ENCODE results near the gene ELMOD3. TPM values are rescaled to one million over a fixed set of nuclear protein-coding genes. Genes with fewer than 3 reads are reported as not detected.

The ELMOD3 gene
- polyA plus RNA-seq, 1 donor = 29.0 TPM

DNA sequence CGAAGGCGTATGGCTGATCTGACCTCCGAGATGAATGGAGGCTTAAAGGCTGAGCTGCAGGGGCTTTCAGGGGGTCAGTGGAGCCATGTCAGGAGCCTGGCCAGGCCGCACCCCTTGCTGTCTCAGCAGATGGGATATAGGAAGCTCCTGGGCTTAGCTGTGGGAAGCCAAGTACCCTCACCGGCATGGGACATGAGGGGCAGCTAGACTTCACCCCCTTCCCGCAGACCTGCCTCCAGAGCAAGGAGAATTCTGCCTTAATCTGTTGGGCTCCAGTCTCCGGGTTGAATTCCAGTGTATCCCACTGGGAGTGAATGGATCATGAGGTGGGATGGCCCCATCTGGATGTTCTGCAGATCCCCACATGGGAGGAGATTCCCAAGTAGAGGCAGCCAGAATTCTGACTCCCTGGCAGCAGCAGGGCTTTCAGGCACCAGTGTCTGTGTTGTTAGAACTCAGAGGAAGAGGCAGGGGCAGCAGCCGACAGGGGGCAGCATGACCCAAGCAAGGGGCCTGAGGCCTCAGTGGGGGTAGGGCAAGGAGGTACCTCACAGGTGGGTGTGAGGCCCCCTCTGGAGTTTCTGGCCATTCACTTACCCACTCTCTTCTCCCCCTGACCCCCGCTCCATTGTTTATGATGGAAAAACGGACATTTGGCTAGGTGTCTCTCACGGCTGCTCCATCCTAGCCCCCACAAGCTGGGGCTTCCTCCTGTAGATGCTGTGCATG, 36.5 kb downstream of the ELMOD3 start:
- peaks cover 59% of the 10 kb centered on the region for H3K36me3 ChIP-seq (ENCODE audit: control insufficient read depth, insufficient read depth, low read length)
- no peak overlapping the region for H3K4me3 ChIP-seq (ENCODE audit: low read length)
- H3K27me3 ChIP-seq (ENCODE audit: control insufficient read depth, insufficient read depth, low read length) = no peaks in the 10 kb centered on the region
- DNase-seq = peak in 1 of 2 donors; percentile 37
- H3K4me1 ChIP-seq (ENCODE audit: control insufficient read depth, insufficient read depth, low read length) = no peaks in the 10 kb centered on the region
- H3K27ac ChIP-seq (ENCODE audit: low read length) = no peak overlapping the region
- no CpG with 5 or more reads among the region's 11 CpGs for WGBS (ENCODE audit: insufficient coverage, low lambda C conversion rate)
- H3K9me3 ChIP-seq (ENCODE audit: control insufficient read depth, low read depth, low read length) = no peaks in the 10 kb centered on the region

DNA sequence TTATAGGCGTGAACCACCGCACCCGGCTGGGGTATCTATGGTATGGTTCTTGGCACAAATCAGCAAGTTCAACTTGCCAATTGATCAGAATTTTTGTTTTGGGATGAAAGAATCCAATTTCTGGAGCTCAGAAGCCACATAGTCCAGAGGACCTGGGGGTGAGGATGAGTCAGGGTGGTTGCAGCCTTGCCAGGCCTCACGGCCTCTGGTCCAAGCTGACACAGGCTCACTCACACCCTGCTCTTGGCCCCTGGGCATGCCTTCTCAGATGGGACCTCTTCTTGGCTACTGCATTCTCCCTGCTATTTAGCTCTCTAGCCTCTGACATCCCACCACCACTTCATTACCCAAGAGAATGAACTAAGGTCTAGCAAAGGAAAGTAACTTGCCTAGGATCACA, 39.3 kb downstream of the ELMOD3 start:
- H3K4me3 ChIP-seq (ENCODE audit: low read length) = no peak overlapping the region
- H3K27ac ChIP-seq (ENCODE audit: low read length) = no peak overlapping the region
- no CpG with 5 or more reads among the region's 4 CpGs for WGBS (ENCODE audit: insufficient coverage, low lambda C conversion rate)
- H3K4me1 ChIP-seq (ENCODE audit: control insufficient read depth, insufficient read depth, low read length) = peaks cover 2% of the 10 kb centered on the region
- H3K9me3 ChIP-seq (ENCODE audit: control insufficient read depth, low read depth, low read length) = no peaks in the 10 kb centered on the region
- no peak for DNase-seq
- H3K27me3 ChIP-seq (ENCODE audit: control insufficient read depth, insufficient read depth, low read length) = no peaks in the 10 kb centered on the region
- peaks cover 49% of the 10 kb centered on the region for H3K36me3 ChIP-seq (ENCODE audit: control insufficient read depth, insufficient read depth, low read length)

DNA sequence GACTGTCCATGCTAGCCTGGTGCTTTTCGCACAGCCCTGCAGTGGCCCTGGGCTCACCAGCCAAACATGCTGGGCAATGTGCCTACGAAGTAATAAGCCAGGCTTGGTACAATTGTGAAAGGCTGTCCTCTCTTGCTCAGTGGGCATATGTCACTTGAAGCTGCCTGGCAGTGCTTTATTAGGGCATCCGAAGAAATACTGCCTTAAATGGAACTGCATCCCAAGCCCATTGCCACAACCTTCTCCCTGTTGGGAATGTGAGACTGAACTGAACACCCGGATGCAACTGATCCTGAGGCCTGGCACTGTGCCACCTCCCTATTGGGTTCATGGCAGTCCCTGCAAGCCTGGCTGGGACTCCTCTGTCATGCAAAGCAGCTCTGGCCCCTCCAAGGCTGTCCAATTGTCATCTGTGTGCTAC, 39.7 kb downstream of the ELMOD3 start:
- Histone ChIP-seq H3K4me3 (ENCODE audit: low read length) (no peak overlapping the region), H3K27me3 (ENCODE audit: control insufficient read depth, insufficient read depth, low read length) (no peaks in the 10 kb centered on the region), H3K36me3 (ENCODE audit: control insufficient read depth, insufficient read depth, low read length) (peaks cover 52% of the 10 kb centered on the region), H3K4me1 (ENCODE audit: control insufficient read depth, insufficient read depth, low read length) (peaks cover 2% of the 10 kb centered on the region), H3K27ac (ENCODE audit: low read length) (no peak overlapping the region), H3K9me3 (ENCODE audit: control insufficient read depth, low read depth, low read length) (no peaks in the 10 kb centered on the region)
- no peak for DNase-seq
- WGBS (ENCODE audit: insufficient coverage, low lambda C conversion rate) = no CpG with 5 or more reads among the region's 4 CpGs

DNA sequence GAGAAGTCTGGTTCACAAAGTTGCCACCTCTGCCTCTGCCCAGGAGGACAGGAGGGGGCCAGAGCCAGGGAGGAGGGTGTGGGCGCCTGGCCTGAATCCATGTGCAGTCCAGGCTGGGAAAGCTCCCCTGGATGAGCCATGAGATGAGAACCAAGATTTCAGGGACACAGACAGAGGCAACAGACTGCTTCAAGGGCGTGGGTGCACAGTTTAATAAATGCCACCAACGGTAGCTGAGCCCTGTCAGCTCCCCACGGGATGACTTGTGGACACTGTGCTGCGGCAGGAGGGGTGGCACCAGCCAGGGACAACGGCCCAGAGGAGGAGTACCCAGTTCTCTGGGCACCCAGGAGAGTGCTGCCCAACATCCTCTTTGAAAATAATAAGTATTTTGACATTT, 40.4 kb downstream of the ELMOD3 start:
- Histone ChIP-seq H3K9me3 (ENCODE audit: control insufficient read depth, low read depth, low read length) (no peaks in the 10 kb centered on the region), H3K36me3 (ENCODE audit: control insufficient read depth, insufficient read depth, low read length) (peaks cover 46% of the 10 kb centered on the region), H3K27me3 (ENCODE audit: control insufficient read depth, insufficient read depth, low read length) (no peaks in the 10 kb centered on the region), H3K27ac (ENCODE audit: low read length) (no peak overlapping the region), H3K4me1 (ENCODE audit: control insufficient read depth, insufficient read depth, low read length) (peaks cover 2% of the 10 kb centered on the region), H3K4me3 (ENCODE audit: low read length) (no peak overlapping the region)
- no CpG with 5 or more reads among the region's 6 CpGs for WGBS (ENCODE audit: insufficient coverage, low lambda C conversion rate)
- no peak for DNase-seq

DNA sequence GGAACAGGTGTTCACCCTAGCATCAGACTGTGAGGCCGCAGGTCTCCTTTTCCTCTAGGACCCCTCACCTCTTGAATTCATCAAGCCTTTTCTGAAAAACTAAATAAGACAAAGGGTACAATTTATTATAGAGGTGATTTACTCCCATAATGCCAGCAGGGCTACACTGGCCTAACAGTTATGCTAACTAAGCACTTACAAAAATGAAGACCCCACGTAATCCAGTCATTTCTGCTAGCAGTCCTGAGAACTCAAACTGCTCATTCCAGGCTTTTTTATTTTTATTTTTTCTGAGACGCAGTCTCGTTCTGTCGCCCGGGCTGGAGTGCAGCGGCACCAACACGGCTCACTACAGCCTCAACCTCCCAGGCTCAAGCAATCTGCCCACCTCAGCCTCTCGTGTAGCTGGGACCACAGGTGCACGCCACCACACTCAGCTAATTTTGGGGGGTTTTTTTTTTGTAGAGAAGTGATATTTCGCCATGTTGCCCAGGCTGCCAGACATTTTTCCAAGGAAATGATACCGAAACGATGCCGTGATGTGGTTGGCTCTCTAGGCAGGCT, 41.4 kb downstream of the ELMOD3 start:
- Histone ChIP-seq H3K4me1 (ENCODE audit: control insufficient read depth, insufficient read depth, low read length) (peaks cover 2% of the 10 kb centered on the region), H3K27ac (ENCODE audit: low read length) (no peak overlapping the region), H3K4me3 (ENCODE audit: low read length) (no peak overlapping the region), H3K36me3 (ENCODE audit: control insufficient read depth, insufficient read depth, low read length) (peaks cover 36% of the 10 kb centered on the region), H3K27me3 (ENCODE audit: control insufficient read depth, insufficient read depth, low read length) (no peaks in the 10 kb centered on the region), H3K9me3 (ENCODE audit: control insufficient read depth, low read depth, low read length) (no peaks in the 10 kb centered on the region)
- 95% methylated on average over 7 of the region's 14 CpGs for WGBS (ENCODE audit: insufficient coverage, low lambda C conversion rate)
- DNase-seq = no peak

DNA sequence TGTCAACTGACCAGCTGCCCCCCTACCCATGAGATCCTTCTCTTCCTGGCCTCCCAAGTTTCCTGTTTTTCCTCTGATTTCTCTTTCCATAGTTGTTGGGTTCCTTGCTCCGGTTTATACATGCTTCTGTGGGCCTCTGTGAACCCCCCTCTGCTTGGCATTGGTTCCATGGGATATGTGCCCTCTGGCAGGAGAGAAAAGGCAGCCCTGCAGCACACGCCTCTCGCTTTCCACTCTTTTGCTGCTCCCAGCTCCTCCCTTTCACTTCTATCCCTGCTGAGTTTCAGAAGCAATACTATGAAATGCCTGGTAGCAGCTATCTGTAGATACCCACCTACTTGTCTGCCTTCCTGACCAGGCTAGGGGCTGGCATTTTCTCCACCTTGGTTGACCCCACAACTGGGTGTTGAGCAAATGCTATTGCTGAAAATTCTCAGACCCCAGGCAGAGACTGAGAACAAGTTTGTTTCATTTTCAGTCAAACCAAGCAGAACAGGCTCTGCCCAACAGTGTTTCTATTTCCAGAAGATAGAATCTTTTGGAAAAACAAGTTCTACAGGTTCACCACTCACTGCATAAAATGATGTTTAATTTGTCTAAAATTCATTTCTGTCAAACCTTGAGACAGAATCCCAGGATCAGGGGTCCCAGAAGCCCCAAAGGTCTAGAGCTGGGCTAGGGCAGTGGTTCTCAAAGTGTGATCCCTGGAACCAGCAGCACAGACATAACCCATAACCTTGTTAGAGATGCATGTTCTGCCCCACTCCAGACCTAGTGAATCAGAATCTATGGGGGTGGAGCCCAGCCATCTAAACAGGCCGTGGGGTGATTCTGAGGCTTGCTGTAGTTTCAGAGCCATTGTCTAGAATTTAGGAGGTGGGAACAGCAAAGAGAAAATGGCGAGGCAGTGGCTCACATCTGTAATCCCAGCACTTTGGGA, 42.2 kb downstream of the ELMOD3 start:
- Histone ChIP-seq H3K27ac (ENCODE audit: low read length) (no peak overlapping the region), H3K9me3 (ENCODE audit: control insufficient read depth, low read depth, low read length) (no peaks in the 10 kb centered on the region), H3K36me3 (ENCODE audit: control insufficient read depth, insufficient read depth, low read length) (peaks cover 33% of the 10 kb centered on the region), H3K27me3 (ENCODE audit: control insufficient read depth, insufficient read depth, low read length) (no peaks in the 10 kb centered on the region), H3K4me1 (ENCODE audit: control insufficient read depth, insufficient read depth, low read length) (peaks cover 2% of the 10 kb centered on the region), H3K4me3 (ENCODE audit: low read length) (no peak overlapping the region)
- 100% methylated on average over 1 of the region's 5 CpGs for WGBS (ENCODE audit: insufficient coverage, low lambda C conversion rate)
- peak in 1 of 2 donors; percentile 38 for DNase-seq

DNA sequence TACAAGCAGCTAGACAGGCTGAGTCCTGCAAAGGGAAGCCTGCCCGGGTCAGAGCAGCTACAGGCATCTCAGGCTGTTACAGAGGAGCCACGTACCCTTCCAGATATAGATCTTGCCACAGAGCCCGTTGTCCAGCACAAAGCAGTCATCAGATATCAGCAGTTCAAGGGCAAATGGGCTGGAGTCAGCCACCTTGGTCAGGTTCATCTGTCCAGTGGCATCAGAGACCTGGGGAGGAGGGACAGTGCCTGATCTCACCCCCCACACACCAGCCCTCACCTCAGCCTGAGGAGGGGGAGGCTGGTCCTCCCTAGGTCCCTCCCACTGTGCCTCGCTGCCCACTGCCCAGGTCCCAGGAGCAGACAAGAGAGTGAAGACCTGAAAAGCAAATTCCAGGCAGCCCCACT, 43.4 kb downstream of the ELMOD3 start:
- Histone ChIP-seq H3K27ac (ENCODE audit: low read length) (no peak overlapping the region), H3K9me3 (ENCODE audit: control insufficient read depth, low read depth, low read length) (no peaks in the 10 kb centered on the region), H3K4me3 (ENCODE audit: low read length) (no peak overlapping the region), H3K4me1 (ENCODE audit: control insufficient read depth, insufficient read depth, low read length) (peaks cover 2% of the 10 kb centered on the region), H3K36me3 (ENCODE audit: control insufficient read depth, insufficient read depth, low read length) (peaks cover 30% of the 10 kb centered on the region), H3K27me3 (ENCODE audit: control insufficient read depth, insufficient read depth, low read length) (no peaks in the 10 kb centered on the region)
- no CpG with 5 or more reads among the region's 4 CpGs for WGBS (ENCODE audit: insufficient coverage, low lambda C conversion rate)
- DNase-seq = no peak

DNA sequence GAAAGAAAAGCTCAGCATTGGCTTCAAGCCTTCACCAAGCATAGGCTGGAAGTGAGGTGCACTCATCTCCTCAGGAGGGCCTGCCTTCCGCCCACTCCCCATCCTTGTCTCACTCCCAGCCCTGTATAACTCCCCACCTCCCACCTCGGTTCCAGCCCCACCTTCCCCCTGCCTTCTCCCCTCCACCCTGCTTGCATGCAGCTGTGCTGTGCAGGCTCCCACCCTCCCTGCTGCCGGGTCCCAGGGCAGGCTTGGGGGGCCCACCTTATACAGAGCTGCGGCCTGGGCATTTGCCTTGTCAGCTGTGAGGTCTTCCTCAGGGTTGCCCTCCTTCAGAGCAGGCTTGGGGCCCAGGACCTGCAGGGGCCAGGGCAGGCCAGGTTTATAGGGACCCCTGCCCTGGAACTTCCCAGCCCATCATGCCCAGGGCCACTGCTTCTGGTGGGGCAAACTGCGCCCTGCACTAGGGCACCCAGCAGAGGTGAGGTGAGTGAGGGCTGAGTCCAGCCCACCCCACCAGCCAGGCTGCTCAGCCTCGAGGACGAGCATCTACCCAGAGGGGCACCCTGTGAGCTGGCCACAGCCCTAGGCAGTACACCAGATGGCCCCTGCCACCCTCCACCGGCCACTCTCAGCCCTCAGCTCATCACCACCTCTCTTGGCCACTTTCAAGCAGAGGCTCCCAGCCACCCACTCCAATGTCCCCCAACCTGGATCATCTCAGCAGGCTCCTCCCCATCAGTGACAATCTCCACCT, 44.0 kb downstream of the ELMOD3 start:
- H3K4me3 ChIP-seq (ENCODE audit: low read length) = no peak overlapping the region
- H3K4me1 ChIP-seq (ENCODE audit: control insufficient read depth, insufficient read depth, low read length) = peaks cover 2% of the 10 kb centered on the region
- DNase-seq = no peak
- H3K9me3 ChIP-seq (ENCODE audit: control insufficient read depth, low read depth, low read length) = peaks cover 2% of the 10 kb centered on the region
- no peak overlapping the region for H3K27ac ChIP-seq (ENCODE audit: low read length)
- H3K36me3 ChIP-seq (ENCODE audit: control insufficient read depth, insufficient read depth, low read length) = peaks cover 30% of the 10 kb centered on the region
- no peaks in the 10 kb centered on the region for H3K27me3 ChIP-seq (ENCODE audit: control insufficient read depth, insufficient read depth, low read length)
- no CpG with 5 or more reads among the region's 8 CpGs for WGBS (ENCODE audit: insufficient coverage, low lambda C conversion rate)

DNA sequence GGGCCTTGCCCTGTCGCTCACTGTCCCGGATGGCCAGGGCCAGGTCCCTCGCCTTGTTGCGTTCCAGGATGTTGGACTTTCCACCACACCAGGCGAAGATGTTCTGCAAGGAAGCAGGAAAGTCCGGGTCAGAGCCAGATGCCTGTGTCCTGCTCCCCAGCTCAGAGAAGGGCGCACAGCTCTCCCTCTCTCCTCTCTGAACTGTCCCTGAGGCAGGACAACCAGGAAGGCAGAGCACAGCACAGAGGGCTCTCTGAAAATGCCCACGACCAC, 44.5 kb downstream of the ELMOD3 start:
- no peak overlapping the region for H3K4me3 ChIP-seq (ENCODE audit: low read length)
- peaks cover 2% of the 10 kb centered on the region for H3K4me1 ChIP-seq (ENCODE audit: control insufficient read depth, insufficient read depth, low read length)
- WGBS (ENCODE audit: insufficient coverage, low lambda C conversion rate) = no CpG with 5 or more reads among the region's 8 CpGs
- H3K36me3 ChIP-seq (ENCODE audit: control insufficient read depth, insufficient read depth, low read length) = peaks cover 25% of the 10 kb centered on the region
- no peaks in the 10 kb centered on the region for H3K27me3 ChIP-seq (ENCODE audit: control insufficient read depth, insufficient read depth, low read length)
- DNase-seq = no peak
- H3K27ac ChIP-seq (ENCODE audit: low read length) = no peak overlapping the region
- peaks cover 7% of the 10 kb centered on the region for H3K9me3 ChIP-seq (ENCODE audit: control insufficient read depth, low read depth, low read length)

DNA sequence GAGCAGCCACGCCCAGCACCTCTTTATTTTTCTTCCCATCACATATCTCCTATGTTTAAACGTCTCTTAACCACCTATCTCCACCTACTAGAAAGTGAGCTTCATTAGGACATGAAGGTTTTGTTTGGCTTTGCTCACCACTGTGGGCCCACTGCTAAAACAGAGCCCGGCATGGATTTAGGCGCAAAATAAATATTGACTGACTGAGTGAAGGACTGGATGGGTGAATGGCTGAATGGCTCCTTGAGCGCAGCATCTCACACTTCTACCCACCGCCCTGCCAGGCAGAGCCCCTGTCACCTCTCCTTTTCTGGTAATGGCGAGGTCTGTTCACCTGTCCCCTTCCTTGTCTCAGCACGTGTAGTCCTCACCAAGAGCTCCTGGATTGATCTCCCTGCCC, 45.5 kb downstream of the ELMOD3 start:
- no peak for DNase-seq
- no peak overlapping the region for H3K27ac ChIP-seq (ENCODE audit: low read length)
- no peak overlapping the region for H3K4me3 ChIP-seq (ENCODE audit: low read length)
- H3K4me1 ChIP-seq (ENCODE audit: control insufficient read depth, insufficient read depth, low read length) = peaks cover 2% of the 10 kb centered on the region
- WGBS (ENCODE audit: insufficient coverage, low lambda C conversion rate) = no CpG with 5 or more reads among the region's 8 CpGs
- H3K9me3 ChIP-seq (ENCODE audit: control insufficient read depth, low read depth, low read length) = peaks cover 7% of the 10 kb centered on the region
- H3K27me3 ChIP-seq (ENCODE audit: control insufficient read depth, insufficient read depth, low read length) = no peaks in the 10 kb centered on the region
- H3K36me3 ChIP-seq (ENCODE audit: control insufficient read depth, insufficient read depth, low read length) = peaks cover 19% of the 10 kb centered on the region
